ENCODE data around the gene RAB37.

DNA sequence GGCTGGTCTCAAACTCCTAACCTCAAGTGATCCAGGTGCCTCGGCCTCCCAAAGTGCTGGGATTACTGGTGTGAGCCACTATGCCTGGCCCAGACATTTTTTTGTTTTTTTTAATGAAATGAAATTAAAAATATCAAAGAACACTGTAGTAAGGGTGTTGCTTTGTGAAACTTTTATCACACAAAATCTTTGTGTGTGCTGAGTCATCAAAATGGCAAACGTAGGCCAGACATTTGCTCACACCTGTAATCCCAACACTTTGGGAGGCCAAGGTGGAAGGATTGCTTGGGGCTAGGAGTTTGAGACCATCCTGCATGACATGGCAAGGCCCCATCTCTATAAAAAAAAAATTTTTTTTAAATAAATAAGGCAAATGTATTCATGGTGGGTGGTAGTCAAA lies 29.4 kb downstream of the RAB37 start:
- TF ChIP-seq, protein P1, sequence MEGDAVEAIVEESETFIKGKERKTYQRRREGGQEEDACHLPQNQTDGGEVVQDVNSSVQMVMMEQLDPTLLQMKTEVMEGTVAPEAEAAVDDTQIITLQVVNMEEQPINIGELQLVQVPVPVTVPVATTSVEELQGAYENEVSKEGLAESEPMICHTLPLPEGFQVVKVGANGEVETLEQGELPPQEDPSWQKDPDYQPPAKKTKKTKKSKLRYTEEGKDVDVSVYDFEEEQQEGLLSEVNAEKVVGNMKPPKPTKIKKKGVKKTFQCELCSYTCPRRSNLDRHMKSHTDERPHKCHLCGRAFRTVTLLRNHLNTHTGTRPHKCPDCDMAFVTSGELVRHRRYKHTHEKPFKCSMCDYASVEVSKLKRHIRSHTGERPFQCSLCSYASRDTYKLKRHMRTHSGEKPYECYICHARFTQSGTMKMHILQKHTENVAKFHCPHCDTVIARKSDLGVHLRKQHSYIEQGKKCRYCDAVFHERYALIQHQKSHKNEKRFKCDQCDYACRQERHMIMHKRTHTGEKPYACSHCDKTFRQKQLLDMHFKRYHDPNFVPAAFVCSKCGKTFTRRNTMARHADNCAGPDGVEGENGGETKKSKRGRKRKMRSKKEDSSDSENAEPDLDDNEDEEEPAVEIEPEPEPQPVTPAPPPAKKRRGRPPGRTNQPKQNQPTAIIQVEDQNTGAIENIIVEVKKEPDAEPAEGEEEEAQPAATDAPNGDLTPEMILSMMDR (IDR thresholded peaks at IDR 0.05), result no peak
- no peak for TF ChIP-seq EZH2 (IDR thresholded peaks at IDR 0.05; ENCODE audit: borderline replicate concordance, insufficient read depth, low read depth, low read length, poor library complexity, severe bottlenecking)
